T follicular helper cell (primary cell): ENCODE data around the gene TRIM27.
"Not testable (repeated sequence)": the region's sequence is repeated elsewhere in the genome, so short reads cannot be mapped to it uniquely, and the experiment has no call there.

Experiments
- DNase-seq: peaks from one replicate; pipeline ENCODE4 v3.0.0-alpha.2; 2020; ENCODE audit warnings: low read depth
- total RNA-seq, 2 experiments: gene quantifications; one replicate each; lab custom pipeline; 2026; lab: John Stamatoyannopoulos, UW

TRIM27 gene, protein sequence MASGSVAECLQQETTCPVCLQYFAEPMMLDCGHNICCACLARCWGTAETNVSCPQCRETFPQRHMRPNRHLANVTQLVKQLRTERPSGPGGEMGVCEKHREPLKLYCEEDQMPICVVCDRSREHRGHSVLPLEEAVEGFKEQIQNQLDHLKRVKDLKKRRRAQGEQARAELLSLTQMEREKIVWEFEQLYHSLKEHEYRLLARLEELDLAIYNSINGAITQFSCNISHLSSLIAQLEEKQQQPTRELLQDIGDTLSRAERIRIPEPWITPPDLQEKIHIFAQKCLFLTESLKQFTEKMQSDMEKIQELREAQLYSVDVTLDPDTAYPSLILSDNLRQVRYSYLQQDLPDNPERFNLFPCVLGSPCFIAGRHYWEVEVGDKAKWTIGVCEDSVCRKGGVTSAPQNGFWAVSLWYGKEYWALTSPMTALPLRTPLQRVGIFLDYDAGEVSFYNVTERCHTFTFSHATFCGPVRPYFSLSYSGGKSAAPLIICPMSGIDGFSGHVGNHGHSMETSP
- total RNA-seq, result 132 to 152 reads per million in 2 experiments

DNA sequence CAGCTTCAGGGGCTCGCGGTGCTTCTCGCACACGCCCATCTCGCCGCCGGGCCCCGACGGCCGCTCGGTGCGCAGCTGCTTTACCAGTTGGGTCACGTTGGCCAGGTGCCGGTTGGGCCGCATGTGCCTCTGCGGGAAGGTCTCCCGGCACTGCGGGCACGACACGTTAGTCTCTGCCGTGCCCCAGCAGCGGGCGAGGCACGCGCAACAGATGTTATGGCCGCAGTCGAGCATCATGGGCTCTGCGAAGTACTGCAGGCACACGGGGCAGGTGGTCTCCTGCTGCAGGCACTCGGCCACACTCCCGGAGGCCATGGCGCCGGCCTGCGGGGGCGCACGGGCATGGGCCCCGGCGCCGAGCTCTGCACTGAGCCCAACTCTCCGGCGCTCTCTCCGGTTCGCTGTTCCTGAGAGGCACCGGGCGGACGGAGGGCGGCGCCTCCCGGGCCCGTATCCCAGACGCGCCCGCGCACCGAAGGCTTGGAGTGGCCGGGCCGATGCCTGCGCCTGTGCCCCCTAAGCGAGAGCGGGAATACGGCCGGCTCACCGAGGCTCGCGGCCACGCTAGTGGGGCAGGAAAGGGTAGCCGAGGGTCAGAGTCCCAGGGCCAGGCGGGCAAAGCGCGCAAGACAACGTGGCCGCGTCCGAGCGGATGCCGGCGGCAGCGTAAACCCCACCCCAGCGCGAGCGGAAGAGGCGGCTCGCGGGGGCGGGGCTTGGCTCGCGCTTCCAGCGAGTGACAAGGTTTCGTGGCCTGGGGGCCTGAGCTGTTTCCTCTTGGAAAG is at the start of gene TRIM27:
Gene TRIM27, minus strand, starts transcription at position 668 of the 785 bp plus-strand sequence. Its CDS starts 353 bp downstream, at position 315.
- peak; percentile 59 for DNase-seq

DNA sequence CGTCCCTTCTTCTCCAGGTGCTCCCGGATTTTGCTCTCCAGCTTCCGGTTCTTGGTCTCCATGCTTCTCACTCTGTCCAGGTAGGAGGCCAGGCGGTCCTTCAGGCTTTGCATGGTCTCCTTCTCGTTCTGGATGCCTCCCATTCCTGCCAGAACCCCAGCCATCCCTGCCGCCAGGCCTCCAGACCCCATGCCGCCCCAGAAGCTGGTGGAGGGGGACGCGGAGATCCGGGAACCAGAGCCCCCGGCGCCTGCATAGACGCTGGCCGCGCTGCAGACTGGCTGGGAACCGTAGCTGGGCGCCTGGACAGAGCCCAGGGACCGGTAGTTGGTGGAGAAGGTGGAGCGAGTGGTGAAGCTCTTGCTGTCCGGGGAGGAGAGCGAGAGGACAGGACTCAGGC is 46.3 kb upstream of the TRIM27 start:
- not testable (repeated sequence) for DNase-seq

DNA sequence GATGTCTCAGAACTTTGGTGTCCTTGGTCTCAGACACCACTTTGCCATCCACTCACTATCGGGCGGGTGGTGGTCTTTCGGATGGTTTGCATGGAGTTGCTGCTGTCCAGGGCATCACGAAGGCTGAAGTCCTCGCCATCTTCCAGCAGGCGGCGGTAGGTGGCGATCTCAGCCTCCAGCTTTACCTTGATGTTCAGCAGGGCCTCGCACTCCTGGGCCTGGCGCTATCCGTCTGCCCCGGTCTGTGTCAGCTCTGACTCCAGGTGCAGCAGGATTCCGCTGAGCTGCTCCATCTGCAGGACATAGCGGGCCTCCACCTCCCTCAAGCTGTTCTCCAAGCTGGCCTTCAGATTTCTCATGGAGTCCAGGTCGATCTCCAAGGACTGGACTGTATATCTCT is 45.3 kb upstream of the TRIM27 start:
- no peak for DNase-seq

DNA sequence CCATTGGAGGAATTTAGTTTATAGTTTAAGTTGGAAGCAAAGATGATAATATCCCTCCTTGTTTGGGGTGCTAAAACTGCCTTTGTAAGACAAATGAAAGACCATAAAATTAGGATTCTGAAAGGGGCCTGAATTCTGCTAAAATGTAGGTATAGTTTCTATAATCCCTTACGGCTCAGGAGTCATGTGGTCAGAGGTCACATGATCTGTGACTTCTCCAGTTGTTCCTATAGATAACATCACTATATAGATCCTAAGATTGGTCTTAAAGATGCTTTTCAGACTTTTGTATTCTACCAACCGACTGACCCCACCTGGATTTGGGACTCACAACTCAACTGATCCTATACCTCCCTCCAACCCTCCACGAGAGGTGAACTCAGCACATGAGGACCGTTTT is 44.7 kb upstream of the TRIM27 start:
- DNase-seq, result no peak

DNA sequence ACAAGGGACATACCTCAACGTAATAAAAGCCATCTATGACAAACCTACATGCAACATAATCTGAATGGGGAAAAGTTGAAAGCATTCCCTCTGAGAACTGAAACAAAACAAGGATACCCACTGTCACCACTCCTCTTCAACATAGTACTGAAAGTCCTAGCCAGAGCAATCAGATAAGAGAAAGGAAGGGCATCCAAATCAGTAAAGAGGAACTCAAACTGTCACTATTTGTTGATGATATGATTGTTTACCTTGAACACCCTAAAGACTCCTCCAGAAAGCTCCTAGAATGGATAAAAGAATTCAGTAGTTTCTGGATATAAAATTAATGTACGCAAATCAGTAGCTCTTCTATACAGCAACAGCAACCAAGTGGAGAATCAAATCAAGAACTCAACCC is 41.9 kb upstream of the TRIM27 start:
- DNase-seq, result no peak

DNA sequence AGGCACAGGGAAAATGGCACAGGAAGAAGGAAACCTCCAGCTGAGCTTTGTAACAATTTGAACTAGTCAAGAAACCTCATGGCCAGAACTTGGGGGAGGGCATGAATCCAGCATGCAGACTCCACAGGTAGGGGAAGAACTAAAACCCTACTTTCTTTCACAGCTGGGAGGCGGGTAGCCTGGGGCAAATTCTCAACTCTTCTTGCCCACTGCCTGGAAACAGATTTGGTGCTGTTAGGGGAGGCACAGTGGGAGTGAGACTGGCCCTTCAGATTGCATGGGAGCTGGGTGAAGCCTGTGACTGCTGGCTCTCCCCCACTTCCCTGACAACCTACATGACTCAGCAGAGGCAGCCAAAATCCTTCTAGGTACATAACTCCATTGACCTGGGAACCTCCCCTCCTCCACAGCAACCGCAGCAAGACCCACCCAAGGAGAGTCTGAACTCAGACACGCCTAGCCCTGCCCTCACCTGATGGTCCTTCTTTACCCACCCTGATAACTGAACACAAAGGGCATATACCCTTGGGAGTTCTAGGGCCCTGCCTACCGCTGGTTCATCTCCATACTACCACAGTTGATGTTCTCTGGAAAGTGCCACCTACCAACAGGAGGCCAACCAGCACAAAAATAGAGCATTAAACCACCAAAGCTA is 37.2 kb upstream of the TRIM27 start:
- DNase-seq, result no peak

DNA sequence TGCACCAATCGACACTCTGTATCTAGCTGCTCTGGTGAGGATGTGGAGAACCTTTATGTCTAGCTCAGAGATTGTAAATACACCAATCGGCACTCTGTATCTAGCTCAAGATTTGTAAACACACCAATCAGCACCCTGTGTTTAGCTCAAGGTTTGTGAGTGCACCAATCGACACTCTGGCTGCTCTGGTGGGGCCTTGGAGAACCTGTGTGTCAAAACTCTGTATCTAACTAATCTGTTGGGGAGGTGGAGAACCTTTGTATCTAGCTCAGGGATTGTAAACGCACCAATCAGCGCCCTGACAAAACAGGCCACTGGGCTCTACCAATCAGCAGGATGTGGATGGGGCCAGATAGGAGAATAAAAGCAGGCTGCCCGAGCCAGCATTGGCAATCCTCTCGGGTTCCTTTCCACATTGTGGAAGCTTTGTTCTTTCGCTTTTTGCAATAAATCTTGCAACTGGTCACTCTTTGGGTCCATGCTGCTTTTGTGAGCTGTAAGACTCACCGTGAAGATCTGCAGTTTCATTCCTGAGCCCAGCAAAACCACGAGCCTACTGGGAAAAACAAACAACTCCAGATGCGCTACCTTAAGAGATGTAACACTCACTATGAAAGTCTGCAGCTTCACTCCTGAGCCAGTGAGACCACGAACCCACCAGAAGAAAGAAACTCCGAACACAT is 34.9 kb upstream of the TRIM27 start:
- DNase-seq, result not testable (repeated sequence)

DNA sequence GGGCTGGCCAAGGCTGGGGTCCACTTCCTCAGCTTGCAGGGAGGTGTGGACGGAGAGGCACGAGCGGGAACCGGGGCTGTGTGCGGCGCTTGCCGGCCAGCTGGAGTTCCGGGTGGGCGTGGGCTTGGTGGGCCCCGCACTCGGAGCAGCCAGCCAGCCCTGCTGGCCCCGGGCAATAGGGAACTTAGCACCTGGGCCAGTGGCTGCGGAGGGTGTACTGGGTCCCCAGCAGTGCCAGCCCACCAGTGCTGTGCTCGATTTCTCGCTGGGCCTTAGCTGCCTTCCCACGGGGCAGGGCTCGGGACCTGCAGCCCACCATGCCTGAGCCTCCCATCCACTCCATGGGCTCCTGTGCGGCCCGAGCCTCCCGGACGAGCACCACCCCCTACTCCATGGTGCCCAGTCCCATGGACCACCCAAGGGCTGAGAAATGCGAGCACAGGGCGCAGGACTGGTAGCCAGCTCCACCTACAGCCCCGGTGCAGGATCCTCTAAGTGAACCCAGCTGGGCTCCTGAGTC is 34.1 kb upstream of the TRIM27 start:
- DNase-seq, result not testable (repeated sequence)

DNA sequence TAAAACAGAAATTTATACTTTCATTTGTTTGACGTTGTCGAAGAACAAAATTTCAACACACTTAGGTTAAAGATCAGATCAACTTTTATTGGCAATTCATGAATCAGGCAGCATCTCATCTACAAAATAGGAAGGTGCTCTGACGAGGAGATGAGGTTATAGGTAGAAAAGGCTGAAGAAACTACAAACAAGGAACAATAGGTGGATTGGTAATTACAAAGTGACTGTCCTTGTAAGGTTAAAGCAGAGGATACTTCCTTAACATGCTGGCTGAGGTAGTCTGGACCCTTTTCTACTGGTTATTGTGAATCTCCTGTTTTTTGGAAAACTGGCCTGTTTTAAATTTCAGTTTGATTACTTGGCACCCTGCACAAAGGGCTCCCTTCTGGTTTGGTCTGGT is 32.5 kb upstream of the TRIM27 start:
- DNase-seq, result no peak

DNA sequence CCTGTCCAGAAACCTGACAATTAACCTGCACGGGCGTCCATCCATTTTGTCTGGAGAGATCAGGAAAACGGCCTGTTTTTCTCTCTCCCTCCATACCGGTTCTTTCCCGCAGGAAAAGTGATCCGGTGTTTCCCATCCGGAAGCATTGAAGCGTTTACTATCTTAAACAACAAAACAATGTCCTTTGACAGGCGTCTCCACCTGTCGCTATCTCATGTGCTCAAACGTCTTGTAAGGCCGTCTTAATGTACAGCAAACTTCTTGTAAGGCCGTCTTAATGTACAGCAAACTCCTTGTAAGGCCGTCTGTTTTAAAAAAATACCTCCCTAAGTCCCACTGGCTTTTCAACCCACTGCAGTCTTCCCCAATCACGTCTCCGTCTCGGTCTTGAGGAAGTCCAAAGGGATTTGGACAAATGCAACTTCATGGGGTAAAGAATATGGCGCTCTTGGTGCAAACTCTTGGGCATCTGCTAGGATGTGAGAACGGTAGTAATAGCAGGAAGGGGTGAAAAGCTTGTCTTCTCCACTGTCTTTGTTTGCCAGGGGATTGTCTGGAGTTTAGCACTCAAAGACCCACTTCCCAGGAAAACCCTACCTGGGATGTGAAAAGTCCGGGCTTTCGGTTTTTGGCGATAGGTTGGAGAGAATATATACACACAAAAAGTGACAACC is 29.9 kb upstream of the TRIM27 start:
- DNase-seq, result no peak

DNA sequence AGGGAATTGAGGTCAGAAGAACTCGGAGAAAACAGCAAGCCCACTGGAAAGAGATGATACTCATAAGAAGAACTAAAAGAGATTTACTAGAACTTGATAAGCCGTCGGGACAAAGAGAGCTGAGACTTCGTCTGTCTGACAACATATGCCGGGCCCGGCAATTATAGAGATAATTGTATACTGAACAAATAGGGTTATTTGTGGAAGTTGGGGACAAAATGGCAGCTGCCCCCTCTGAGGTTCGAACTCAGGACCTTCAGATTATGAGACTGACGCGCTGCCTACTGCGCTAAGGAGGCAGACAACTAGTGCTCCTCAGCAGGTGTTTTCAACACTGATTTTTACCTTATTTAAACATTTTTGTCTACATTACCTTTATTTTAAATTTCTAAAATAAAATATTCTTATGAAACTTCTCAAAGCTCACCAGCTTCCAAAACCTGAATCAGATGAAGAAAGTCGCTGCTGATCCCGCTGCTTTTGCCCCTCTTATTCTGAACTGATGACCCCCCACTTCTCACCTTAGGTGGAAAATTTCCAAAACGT is 29.3 kb upstream of the TRIM27 start:
- DNase-seq, result peak; percentile 27

DNA sequence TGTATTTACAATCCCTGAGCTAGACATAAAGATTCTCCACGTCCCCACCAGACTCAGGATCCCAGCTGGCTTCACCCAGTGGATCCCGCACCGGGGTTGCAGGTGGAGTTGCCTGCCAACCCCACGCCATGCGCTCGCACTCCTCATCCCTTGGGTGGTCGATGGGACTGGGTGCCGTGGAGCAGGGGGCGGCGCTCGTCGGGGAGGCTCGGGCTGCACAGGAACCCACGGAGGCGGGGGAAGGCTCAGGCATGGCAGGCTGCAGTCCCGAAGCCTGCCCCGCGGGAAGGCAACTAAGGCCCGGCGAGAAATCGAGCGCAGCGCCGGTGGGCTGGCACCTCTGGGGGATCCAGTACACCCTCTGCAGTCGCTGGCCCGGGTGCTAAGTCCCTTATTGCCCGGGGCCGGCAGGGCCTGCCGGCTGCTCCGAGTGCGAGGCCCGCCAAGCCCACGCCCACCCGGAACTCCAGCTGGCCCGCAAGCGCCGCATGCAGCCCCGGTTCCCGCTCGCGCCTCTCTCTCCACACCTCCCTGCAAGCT is 25.9 kb upstream of the TRIM27 start:
- not testable (repeated sequence) for DNase-seq

DNA sequence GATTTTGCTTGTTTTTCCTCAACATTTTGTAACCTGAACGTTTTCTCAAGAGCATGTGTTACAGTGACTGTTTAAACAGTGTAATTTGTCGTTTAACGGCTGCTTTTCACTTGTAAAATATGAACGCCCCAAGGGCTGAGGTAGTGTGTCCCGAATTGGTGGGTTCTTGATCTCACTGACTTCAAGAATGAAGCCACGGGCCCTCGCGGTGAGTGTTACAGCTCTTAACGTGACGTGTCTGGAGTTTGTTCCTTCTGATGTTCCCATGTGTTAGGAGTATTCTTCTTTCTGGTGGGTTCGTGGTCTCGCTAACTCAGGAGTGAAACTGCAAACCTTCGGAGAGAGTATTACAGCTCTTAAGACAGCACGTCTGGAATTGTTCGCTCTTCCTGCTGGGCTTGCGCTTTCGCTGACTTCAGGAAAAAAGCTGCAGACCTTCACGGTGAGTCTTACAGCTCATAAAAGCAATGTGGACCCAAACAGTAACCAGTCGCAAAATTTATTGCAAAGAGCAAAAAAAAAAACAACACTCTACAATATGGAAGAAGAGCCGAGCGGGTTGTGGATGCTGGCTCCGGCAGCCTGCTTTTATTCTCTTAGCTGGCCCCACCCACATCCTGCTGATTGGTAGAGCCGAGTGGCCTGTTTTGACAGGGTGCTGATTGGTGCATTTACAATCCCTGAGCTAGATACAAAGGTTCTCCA is 25.1 kb upstream of the TRIM27 start:
- DNase-seq, result no peak

DNA sequence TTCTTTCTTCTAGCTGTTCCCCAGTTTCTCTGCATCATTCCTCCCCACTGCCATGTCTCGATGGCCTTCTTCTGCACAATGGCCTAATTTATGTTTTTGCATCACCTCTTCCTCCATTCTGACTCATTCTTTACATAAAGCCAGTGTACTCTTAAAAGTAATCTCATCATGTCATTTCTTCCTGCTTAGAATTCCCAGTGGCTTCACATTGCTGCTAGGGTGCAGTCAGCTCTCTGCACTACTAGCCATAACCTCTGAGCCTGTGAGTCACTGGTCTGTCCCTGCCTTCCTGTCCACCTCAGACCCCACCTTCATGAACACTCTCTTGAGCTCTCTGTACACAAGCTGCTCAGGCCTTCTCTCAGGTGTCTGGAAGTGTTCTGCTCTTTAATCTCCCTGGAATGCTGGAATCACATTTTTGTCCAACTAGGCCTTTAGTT is 24.1 kb upstream of the TRIM27 start:
- DNase-seq, result no peak

DNA sequence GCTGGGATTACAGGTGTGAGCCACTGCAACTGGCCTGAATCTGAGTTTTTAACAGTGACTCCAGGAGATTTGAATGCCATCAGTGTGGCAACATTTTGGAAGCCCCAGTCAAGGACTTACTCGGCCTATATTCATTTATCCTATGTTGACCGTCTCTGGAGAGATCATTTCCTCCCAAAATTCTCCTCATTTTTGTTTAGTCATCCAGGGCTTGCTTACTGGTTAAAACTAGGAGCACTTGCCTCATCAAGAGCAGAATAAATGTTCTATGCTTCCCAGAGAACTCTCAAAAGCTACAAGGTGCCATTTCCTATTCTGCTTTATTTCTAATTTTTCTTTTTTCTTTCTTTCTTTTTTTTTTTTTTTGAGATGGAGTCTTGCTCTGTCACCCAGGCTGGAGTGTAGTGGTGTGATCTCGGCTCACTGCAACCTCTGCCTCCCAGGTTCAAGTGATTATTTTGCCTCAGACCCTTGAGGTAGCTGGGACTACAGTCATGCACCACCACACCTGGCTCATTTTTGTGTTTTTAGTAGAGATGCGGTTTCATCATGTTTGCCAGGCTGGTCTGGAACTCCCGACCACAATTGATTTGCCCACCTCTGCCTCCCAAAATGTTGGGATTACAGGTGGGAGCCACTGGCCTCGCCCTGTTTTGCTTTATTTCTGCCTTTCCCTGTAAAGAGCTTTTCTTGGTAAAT is 23.4 kb upstream of the TRIM27 start:
- no peak for DNase-seq

DNA sequence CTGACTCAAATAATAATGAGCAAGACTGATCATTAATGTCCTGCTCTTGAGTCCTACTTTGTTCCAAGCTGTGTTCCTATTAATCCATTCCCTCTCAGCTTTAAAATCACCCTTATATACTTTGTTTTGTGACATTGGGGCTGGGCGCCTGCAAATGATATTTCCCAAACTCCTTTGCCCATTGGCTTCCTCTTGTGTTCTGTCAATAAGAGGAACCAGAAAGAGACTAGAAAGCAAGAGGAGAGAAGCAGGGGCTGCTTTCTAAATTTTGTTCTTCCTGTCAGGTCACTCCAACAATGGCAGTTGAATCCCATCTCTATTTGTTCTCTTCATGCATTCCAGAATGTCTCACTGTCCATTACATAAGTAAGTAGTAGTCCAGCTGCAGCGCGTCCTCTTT is 21.6 kb upstream of the TRIM27 start:
- DNase-seq, result no peak

DNA sequence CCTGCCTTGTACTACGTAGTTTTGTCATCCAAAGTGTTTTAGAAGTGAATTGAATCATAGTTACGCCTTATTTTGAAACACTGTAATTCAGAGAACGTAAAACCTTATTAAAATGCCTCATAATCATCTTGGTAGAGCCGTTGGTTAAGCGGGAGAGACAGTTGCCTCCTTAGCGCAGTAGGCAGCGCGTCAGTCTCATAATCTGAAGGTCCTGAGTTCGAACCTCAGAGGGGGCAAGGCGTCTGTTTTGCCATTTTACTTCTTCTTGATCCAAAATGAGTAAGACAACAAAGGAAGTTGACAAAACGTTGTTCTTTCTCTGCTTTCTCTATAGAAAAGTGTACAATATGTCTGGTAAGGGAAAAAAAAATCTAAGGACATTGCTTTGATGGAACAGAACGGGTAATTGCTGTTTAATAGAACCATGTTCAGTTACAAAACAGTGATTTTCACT is 20.7 kb upstream of the TRIM27 start:
- peak; percentile 43 for DNase-seq

DNA sequence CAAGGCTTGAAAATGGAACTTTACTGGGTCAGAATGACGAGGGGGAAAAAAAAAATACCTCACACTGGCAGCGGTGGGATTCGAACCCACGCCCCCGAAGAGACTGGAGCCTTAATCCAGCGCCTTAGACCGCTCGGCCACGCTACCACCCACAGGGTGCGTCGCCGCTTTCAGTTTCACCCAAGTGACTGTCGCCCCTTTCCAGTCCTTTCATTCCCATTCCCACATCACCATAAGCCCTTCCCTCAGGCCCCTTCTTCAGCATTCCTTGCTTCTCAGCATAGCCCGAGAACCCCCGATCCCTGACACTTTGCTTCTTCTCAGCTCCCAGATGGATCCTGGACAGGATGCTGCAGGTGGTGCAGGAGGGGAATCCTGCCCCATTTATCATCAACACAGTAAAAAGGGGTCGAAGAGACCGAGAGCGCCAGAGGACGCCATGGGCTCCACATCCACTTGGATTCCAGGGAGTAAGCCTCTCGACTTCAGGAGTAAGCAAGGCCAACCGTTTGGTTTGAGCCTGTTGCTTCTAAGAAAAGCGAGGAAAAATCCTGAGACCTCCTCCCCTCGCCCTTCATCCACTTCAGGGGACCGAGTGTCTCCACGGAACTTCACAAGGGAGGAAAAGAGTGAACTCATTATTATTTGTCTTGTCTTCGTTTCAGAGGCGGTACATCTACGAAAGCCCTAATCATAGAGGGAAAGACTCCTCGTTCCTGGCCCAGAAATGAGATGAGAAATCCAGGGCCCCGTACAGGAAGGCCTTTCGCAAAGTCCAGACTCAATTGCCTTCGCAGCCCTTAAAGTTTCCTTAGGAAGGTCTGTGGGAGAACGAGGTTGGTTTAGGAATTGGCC is 20.0 kb upstream of the TRIM27 start:
- no peak for DNase-seq
